HG02840 (cell line): ENCODE measurements around the gene CCDC69.

Experiments
- ATAC-seq: cut with Tn5 transposase; IDR thresholded peaks from one replicate; pipeline ENCODE4 v1.9.1; 2021; ENCODE audit warnings: mild to moderate bottlenecking, moderate library complexity, moderate number of reproducible peaks; ENCODE audit not compliant: unreplicated experiment, low FRiP score

CCDC69 gene

DNA sequence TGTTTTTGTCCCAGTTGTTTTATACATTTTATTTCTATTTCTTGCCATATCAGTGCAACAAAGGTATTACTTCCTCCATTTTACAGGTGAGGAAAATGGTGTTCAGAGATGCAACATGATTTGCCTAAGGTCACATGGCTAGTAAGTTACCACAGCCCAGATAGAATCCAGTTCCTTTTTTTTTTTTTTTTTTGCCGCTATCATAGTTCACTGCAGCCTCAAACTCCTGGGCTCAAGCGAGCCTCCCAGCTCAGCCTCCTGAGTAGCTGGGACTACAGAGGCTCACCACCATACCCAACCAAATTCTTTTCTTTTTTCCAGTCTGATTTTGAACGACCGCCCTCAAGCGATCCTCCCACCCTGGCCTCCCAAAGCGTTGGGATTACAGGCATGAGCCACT, 480 bp upstream of the CCDC69 start:
- ATAC-seq = peak; percentile 32

DNA sequence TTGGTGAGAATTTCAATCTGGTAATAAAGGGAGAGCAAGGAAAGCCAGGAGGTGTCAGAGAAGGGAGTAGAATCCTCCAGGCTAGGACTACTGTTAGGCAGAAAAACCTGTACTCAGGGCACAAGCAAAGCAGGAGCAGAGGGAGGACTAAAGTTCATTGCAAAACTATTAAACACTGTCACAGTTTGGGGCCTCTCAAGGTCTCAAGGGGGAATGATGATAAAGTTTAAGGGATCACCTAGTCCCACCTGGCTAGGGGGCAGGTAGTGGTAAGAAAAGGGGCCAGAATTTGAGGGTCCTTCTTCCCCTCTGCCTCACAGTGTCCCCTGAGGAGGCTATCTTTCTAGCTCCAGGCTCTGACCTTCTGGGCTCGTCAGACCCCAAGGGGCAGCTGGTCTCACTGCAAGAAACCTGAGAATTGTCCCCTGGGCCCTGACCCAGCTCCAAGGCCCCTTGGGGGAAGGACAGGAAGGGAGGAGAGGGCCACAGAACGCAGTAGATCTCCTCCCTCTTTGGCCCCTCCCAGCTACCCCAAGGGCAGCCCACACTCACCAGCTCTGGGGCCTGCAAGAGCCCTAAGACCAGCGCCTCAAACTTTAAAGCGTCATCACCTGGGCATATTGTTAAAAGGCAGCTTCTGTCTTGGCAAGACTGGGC, 974 bp downstream of the CCDC69 start:
- peak; percentile 47 for ATAC-seq

DNA sequence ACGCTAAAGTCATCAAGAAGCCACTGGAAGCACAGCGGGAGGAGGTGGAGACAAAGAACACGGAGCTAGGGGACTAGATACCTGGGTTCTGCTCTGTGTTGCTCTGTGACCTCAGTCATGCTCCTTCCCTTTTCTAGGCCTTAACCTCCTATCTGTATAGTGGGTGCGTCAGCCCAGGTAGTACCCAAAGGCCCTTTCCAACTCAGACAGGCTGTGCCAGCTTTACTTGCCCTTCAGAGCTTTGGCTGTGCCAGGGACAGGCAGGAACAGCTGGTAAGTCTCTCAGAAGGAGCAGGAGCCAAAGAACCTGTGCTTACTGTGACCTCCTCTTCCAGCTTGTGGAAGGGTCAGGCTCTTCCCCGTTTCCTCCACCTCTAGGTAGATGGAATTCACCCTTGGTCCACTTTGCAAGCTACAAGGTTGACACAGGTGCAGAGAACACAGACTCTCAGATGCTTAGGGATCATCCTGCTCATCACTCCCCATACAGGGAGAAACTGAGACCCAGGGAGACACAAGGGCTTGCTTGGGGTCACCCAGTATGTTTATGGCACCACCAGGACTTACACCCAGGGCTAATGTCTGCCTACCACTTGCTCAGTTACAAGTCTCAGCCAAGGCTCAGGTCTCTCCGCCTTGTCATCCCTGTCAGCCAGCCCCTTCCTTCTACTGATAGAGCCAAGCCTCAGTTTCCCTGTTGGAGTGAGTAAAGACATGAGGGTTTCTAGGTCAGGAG, 1.7 kb downstream of the CCDC69 start:
- no peak for ATAC-seq

DNA sequence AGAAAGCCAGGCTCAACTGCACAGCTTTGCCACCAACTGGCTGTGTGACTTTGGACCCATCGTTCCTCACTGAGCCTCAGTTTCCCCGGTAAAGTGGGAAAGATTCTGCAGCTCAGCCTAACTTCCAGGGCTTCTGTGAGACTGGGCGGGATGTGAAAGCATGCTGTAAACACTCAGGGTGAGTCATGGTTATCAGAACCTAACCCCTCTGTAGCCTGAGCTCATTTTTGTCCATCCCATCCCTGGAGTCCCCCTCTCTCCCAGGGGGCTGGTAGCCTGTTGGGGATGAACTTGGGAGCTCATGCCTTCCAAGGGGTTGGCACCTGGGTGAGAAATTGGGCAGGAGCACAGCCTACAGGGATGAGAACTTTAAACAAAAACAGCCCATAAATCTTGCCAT, 2.3 kb downstream of the CCDC69 start:
- no peak for ATAC-seq

DNA sequence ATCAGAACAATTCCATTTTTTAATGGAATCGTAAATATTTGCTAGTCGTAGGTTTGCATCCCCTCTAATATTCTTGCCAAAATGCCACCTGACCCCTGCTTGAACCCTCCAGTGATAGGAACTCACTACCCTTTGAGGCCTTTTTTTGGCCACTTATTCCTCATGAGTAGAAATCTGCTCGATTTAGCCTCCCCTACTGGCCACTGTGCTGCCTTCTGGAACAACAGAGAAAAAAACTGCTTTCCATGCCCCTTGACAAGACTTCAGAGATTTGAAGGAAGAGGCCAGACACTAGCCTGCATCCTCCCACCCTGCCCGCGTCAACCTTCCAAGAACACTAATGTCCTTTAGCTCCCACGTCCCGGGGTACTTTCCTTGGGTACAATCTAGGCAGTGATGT, 4.1 kb downstream of the CCDC69 start:
- no peak for ATAC-seq

DNA sequence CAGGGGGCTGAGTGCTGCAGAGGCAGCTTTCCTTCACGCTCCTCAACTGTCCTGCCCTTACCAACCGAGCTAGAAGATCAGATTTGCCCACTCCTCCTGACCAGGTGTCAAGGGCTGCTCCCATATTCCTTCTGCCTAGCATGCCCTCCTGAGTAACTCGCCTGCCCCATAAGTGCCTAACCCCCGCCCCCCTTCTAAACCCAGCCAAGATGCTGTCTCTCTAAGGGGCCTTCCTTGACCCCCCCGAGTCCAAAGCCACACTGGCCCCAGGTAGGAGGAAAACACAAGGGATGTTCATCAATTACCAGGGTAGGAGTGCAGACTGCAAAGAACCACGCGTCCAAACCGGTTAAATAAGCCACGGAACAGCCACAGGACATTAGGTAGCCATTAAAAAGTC, 4.8 kb downstream of the CCDC69 start:
- ATAC-seq = no peak

DNA sequence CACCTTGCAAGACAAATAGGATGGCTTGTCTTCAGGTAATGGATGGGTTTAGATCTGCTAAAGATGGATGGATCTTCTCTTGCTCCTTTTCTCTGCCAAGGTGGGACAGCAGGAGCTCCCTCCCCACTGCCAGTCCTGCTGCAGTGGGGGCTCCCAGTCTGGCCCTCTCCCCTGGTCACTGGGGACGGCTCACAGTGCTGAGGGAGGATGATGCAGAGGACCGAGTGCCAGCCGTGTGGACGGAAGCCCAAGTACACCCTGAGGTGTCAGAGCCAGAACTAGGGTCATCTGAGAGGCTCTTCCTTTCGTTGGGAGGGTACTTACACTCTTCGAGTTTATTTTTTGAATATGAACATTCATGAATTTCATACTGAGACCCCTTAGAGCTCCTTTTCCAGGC, 5.7 kb downstream of the CCDC69 start:
- no peak for ATAC-seq

DNA sequence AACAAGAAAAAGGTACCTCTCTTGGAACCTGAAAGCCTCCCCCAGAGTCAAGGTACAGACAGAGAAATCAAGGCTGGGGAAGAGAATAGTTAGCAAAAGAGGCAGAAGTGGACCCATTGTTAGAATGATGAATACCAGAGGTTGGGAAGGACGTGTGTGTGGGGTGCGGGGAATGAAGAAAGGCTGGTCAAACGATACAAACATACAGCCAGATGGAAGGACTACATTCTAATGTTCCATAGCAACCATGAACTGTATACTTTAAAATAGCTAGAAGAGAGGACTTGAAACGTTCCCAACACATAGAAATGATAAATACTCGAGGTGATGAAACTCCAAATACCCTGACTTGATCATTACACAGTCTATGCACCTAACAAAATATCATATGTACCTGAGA, 7.1 kb downstream of the CCDC69 start:
- no peak for ATAC-seq

DNA sequence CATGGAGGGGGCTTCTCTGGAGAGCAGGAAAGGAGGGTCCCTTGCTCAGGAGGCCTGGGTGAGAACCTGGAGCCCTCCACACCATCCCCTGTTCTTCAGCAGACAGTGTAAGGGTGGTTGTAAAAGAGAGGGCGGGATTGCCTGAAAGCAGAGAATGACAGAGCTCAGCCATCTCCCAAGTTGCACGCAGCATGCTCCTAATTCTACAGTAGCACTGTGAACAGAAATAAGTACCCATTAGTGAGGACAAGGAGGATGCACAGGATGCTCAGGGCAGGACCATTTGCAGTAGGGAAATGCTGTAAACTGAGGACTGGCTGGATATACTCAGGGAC, 8.4 kb downstream of the CCDC69 start:
- no peak for ATAC-seq

DNA sequence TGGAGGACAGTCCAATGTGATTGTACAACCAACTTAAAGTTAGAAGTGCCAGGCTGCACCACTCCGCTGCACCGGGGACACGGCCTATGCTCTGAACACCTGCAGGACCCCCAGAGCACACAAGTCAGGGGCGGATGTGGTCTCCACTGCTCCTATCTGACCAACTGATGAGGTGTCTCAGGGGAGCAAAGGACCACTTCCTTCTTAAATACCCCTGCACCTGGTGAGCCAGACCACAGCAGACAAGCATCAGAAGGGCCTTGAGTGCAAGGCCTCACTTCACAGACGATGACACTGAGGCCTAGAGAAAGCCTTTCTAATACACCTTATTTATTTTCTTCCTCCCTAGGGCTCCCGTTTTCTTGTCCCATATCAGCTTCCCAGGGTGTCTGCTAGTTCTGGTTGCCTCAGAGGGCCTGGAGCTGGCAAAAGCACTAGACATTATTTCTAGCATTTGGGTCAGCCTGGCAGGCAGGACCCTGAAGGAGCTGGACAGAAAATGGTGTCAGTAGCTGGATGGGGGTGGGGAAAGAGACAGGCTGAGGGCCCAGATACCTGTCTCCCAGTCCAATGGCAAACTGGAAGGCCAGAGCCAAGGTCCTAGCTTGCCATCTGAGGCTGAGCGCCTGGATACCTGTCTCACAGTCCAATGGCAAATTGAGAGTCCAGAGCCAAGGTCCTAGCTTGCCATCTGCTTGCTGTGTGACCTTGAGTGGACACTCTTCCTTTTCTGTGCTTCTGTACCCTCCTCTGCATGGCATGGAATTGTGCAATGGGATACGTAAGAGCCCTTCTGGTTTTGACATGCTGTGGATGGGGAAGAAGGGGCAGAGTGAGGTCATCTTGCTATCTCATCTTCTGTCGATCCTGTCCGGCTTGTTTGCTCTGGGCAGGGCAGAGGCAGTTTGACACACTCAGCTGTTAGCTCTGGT, 9.0 kb downstream of the CCDC69 start:
- ATAC-seq = peak; percentile 50

DNA sequence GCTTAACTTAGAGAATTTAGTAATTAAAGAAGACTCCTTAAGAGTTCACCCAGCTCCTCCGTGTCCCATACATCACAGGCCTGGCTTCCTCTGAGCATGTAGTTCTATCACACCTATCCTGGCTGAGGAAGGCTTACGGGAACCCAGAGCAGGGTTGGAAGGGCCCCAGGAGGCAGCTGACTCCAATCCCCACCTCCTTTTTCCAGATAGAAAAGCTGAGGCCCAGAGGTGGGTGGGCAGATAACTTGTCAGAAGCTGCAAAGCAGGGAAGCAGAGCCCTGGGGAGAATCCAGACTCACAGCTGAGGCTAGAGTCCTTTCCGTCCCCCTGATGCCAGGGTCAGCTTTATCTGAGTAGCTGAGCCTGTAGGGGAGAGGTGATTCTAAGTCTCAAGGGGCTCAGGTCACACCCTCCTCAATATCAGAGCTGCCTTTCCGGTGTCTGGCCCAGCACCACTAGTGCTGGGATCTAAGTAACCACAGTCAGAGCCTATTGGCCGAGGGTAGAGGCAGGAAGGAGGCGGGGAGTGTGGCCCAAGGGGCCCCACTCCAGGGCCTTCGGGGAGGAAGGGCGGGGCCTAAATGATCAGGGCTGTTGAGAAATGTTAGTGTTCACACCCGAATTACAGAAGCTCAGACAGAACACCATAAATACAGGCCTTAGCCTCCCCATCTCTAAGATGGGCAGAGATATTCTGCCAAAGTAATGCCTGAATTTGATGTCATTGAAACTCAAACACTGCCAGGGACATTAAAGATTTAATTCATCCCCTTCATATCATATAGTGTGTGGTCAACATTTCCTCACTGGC, 9.9 kb downstream of the CCDC69 start:
- ATAC-seq = peak; percentile 76

DNA sequence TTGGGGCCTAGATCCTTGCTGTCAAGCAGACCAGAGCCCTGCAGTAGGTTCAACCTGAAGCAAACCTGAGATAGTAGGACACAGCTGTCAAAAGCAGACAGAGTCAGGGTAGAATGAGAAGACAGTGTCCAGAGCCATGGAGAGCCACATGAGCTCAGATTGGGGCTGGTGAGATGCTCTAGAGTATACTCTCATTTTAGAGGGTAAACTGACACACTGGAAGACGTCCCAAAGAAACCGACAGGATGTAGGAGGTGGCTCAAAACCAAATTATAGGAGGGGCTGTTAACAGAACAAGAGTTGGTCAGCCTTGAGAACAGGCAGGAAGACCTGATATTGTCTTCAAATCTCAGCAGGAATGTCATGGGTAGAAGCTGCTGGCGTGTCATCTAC, 11.5 kb downstream of the CCDC69 start:
- peak; percentile 4 for ATAC-seq

DNA sequence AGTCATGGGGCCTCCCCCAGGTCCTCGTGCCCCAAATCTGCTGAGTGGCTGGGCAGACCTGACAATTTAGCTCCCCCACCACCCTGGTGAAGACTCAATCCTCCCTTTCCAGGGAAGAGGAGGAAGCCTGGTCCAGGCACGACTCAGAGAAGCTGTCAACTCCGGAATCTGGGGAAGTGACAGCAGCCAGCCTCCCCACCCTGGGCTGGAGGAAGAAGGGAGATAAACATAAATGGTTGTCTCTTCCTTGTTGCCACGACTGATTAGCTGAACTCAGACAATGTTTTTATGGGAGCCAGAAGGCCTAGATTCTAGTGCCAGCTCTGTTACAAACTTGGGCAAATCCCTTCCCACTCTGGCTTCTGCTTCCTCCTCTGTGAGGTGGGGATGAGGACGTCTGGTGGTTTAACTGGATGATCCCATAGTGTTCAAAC, 15.4 kb downstream of the CCDC69 start:
- no peak for ATAC-seq

DNA sequence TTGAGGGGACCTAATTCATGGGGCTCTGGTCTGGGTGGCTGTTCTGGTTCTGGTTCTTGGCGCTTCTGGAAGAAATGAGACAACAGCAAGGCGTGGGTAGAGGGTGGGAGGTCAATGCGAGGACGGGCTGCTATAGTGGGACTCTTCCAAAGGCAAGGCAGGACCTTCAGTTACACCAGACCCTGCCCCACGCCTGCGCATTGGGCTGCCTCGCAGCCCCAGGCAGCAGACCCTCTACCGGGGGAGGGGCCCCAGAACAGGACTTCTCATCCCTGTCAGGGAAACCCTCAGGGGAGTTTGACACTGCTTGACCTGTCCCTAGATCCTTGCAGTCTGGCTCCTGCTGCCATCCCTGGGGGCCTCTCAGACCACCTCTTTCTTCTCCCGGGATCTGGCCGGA, 18.5 kb downstream of the CCDC69 start:
- ATAC-seq = no peak

DNA sequence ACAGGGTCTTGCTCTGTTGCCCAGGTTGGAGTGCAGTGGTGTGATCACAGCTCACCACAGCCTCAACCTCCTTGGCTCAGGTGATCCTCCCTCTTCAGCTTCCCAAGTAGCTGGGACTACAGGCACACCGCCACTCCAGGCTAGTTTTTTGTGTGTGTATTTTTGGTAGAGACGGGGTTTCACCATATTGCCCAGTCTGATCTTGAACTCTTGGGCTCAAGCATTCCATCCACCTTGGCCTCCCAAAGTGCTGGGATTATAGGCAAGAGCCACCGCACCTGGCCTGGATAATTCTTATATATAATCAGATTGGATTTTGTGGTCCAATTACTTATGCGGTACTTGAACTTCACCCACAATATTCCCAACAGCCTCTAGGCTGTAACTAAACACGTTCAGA, 19.8 kb downstream of the CCDC69 start:
- no peak for ATAC-seq

DNA sequence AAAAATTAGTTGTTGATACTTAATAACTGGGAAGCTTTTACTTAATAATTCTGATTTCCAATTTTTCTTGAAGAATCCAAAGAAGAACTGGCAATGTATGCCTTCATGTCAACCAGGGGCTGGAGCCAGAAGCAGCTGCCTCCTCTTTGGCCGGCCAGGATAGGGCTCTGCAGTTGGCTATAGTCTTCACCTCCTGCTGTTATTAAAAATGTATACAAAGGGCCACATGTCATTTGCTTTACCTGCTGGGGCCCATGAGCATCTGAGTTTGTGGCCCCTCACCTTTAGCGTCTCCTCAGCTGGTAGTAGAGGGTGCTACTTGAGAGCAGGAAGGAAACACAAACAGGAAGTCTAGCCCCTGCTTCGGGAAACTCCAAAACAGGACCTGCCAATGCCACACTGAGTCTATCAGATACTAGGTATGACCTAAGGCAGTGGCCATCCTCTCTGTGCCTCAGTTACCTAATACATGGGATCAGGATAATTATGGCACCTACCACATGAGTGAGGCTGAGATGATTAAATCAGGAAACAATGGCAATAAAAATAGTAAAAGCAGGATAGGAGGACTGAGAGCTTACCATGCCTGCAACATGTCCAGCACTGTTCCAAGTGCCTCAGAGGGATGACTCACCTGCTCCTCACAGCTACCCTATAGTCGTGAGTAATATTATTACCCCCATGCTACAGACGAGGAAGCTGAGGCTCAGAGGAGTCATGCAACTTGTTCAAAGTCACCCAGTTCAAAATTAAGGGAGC, 21.3 kb downstream of the CCDC69 start:
- no peak for ATAC-seq

DNA sequence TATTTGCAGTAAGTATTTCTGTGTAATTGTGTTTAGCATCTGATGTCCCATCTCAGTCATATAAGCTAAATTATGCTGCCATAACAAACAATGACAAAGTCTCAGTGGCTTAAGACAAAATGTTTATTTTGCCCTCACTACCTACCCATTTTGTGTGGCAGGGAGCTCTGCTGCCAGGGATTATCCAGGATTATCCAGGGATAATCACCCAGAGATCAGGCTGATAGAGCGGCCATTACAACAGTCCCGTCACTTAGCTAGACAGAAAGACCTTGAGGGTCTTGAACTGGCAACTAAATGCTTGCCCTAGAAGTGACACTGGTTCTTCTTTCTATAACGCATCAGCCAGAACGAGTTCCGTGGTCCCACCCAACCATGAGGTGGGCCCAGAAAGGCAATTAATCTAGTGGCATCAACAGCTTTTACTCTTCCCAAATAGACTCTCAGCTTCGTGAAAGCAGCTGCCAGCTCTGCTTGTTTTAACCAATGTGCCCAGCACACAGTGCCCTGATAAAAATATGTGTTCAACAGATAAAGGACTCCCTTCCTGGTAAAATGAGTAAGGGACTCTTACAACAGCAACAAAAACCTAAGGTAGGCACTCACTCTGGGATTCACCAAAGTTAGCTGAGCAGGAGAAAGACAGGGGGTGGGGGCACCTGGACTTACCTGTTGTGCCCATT, 22.8 kb downstream of the CCDC69 start:
- ATAC-seq = no peak

DNA sequence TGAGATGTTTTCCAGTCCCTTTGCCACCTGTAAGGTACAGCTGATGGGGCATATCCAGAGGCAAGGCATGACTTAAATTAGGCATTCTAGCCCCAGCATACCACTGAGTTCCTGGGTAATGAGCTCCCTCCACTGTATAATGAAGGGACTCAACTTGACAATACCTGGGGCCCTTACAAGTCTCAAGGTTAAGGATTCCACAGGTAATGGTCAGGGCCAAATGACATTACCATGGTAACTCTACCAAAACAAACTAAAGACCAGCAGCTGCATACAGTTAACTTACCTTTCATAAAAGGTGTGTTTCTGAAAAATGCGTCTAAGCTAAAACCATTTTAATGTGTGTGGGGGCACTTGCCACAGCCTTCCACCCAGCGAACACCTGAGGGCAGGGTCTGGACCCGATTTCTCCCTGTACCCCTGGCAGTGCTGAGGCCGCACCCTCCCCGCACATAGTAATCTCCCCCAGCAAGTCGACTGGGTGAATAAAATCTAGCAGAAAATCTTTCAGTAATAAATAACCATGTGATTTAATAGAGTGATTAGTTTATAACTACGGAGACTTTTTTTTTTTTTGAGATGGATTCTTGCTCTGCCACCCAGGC, 24.2 kb downstream of the CCDC69 start:
- no peak for ATAC-seq

DNA sequence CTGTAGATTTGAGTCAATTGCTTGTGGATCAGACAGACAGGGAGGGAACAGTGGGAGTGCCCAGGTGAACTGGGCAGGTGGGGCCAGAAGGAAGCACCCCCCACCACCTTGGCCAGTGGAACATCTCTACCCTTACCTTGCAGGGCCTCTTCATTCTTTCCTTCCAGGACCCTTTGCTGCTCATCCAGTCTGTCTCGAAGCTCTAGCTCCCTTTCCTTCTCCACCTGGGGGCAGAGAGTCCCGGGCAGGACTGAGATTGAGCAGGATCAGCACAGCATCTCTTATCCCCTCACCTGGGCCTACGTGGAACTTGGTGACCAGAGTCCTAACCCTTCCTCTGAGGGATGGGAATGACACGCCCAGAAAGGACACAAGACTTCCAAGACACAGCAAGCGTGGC, 25.0 kb downstream of the CCDC69 start:
- ATAC-seq = no peak
